LHCN-M2 (cell line): ENCODE results near the gene ZNF362. TPM values are rescaled to one million over a fixed set of nuclear protein-coding genes. Genes with fewer than 3 reads are reported as not detected.
"Not testable (repeated sequence)": the region's sequence is repeated elsewhere in the genome, so short reads cannot be mapped to it uniquely, and the experiment has no call there.

Experiments
- DNase-seq: peaks from one replicate; pipeline ENCODE4 v3.0.0-alpha.2; 2012; ENCODE audit warnings: low read depth
- total RNA-seq: library from RNA; depleted of rRNA; stranded (reverse); fragments of >200 nt; gene quantifications from 2 replicates; pipeline ENCODE4 v1.2.3, GENCODE V29; 2014

The ZNF362 gene
- total RNA-seq, 1 experiment from 2014 or later: 15.7 TPM

GRCh38 chr1:33305816-33306652, 49.7 kb downstream of the ZNF362 start:
- no peak for DNase-seq

GRCh38 chr1:33306653-33307493, 50.6 kb downstream of the ZNF362 start:
- no peak for DNase-seq

DNA sequence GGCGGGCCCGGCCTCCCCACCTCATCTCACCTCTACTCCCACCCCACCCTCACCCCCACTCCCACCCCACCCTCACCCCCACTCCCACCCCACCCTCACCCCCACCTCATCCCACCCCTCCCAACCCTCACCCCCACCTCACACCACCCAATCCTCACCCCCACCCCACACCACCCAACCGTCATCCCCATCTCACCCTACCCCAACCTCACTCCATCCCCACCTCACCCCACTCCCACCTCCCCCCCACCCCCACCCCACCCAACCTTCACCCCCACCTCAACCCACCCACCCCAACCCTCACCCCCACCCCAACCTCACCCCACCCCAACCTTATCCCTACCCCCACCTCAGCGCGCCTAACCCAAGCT, 51.2 kb downstream of the ZNF362 start:
- no peak for DNase-seq

DNA sequence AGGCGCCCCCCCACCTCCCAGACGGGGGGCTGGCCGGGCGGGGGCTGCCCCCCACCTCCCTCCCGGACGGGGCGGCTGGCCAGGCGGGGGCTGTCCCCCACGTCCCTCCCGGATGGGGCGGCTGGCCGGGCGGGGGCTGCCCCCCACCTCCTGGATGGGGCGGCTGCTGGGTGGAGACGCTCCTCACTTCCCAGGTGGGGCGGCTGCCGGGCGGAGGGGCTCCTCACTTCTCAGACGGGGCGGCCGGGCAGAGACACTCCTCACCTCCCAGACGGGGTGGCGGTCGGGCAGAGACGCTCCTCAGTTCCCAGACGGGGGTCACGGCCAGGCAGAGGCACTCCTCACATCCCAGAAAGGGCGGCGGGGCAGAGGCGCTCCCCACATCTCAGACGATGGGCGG, 53.1 kb downstream of the ZNF362 start:
- not testable (repeated sequence) for DNase-seq

DNA sequence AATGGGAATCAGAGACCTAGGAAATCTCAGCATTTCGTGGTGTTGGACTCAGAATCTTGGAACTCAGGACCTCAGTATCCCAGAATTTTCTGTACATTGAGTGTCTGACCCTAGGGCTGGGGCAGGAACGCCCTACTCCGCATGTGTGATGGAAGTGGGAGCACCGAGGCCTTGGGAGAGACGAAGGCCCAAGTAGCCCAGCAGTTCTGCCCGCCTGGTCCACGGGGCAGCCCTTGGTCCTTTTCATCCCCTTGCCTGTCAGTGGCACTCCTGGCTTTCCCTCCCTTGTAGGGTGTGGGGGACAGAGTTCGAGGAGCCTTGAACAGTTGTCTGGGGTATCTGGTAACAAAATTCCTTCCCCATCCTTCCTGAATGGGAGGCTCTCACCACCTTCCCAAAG, 54.4 kb downstream of the ZNF362 start:
- DNase-seq: no peak

- DNase-seq: no peak
Observed at GRCh38 chr1:33311706-33312412, 55.6 kb downstream of the ZNF362 start.

DNA sequence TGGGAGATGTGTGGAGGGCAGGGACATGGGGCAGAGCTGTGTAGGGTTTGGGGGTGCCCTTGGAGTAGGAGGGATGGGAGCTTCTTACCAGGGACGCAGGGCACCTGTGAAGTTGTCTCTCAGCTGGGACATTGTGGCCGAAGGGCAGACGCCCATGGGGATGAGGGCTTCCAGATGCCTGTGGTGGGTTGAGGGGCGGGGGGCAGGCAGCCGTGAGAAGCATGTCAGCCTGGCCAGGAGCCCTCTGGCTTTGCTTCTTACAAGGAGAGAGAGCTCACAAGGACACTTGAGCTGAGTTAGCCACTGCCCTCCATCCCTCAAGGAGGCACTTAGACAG, 56.1 kb downstream of the ZNF362 start:
- DNase-seq: no peak

GRCh38 chr1:33314416-33314815, 58.1 kb downstream of the ZNF362 start:
- no peak for DNase-seq

DNA sequence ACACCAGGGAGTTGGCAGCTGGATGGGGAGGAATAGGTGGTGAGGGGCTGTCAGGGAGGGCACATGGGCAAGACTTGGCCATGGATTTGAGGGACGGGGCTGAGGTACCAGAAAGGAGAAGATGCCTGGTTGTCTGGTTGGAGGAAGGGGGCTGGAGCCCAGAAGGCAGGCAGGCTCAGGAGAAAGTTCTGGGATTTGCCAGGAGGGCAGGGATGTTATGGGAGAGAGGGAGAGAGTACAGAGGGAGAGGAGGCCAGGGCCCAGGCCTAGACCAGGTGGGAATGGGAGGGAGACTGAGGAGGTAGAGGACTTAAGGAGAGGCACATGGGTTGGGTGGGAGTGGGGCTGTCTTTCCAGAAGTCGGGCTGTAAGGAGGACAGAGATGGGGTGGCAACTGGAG, 60.3 kb downstream of the ZNF362 start:
- DNase-seq: no peak

GRCh38 chr1:33317354-33317753, 61.1 kb downstream of the ZNF362 start:
- no peak for DNase-seq

GRCh38 chr1:33317946-33318345, 61.7 kb downstream of the ZNF362 start:
- DNase-seq: no peak

- DNase-seq: no peak
Observed at GRCh38 chr1:33319186-33319948, 63.1 kb downstream of the ZNF362 start.

GRCh38 chr1:33319949-33320618, 63.8 kb downstream of the ZNF362 start:
- DNase-seq: no peak

DNA sequence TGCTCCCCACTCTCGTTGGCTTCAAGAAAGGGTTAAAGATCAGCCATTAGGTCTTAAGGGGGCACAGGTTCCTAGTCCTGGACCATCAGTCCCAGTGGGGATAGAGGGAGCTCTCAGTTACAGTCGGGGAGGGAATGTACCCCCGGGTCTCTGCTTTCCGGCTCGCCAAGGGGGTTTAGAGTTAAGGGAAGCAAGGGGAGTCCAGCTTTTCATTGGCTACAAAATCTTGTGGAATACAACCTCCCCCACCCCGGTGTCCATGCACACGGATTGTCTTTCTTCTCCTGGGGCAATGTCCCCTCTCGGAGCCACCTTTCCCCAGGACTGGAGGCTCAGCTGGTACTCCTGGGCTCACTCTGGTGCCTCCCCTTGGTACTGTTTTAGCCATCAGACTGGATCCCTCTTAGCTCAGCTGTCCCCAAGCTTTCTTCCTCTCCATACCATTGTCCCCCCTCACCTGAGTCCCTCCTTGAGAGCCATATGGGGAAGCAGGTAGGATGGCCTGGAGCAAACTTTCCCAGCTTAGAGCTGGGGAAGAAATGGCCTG, 64.4 kb downstream of the ZNF362 start, which contains the start of gene A3GALT2:
TSS of gene A3GALT2 (minus strand) at position 480 of the 547 bp plus-strand sequence. CDS start at position 480, 0 bp downstream.
- DNase-seq: no peak

DNA sequence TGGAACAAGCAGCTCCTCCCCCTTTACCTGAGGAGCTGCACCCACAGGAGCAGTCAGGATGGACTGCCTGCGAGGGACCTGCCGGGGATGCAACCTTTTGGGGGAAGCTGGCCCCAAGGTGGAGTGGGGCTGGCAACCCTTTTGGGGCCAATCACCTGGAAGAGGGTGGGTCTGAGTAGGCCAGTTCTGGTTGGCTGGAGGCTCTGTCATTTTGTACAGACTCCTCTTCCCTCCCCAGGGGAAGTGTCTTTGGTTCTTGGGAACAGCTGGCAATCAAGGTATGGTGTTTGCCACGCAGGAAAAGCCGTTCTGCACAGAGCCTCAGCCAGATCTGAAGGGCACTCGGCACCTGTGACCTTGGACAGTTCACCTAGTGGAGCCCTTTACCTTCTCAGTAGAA, 64.9 kb downstream of the ZNF362 start:
- DNase-seq: no peak

GRCh38 chr1:33322109-33322508, 65.8 kb downstream of the ZNF362 start:
- DNase-seq: no peak

GRCh38 chr1:33322870-33323585, 66.7 kb downstream of the ZNF362 start:
- DNase-seq: no peak

DNA sequence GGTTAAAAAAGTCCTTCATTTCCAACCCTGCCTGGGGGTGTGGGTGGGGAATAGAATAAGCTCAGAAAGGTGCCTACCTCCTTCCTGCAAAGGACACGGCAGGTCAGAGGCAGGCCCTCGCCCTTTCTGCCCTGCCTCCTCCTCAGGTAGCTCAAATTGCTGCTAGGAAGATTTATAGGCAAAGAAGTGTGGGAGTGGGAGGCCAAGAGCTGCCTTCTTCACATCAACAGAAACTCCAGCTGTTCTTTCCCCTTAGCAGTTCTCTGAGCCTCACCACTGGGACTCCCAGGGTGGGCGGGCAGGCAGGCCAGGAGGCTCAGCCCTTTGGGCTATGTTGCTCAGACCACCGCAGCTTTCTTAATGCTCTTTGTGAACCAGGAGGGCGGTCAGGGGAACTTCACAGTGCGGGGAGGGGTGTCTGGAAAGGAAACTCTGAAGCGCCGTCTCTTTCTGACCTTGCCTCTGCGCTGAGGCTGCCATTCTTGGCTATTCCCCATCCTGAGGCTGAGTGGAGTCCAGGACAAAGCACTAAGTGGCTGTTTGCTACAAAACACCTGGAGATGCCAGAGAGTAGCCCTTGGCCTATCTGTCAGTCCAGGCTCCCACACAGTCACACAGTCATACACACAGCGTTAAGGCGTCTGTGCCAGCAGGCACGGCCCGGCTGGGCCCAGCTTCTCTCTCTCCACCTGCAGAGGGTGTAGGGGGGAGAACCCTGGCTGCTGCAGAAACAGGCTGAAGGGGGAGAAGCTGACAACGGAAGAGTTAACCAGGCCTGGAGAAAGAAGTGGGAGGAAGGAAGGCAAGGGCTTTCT, 67.6 kb downstream of the ZNF362 start:
- no peak for DNase-seq
